SK-N-SH treated with all-trans-retinoic acid at 6 μM for 48 hours (cell line): ENCODE results near the gene NSD1.
"Not testable (repeated sequence)": the region's sequence is repeated elsewhere in the genome, so short reads cannot be mapped to it uniquely, and the experiment has no call there.

Experiments
- ARNTL ChIP-seq: fragments of 450-650 bp; formaldehyde crosslinking; IDR thresholded peaks from 2 replicates; pipeline ENCODE4 v1.5.0; 2020; ENCODE audit warnings: low read depth, mild to moderate bottlenecking, moderate library complexity, borderline replicate concordance
- CSDC2 ChIP-seq: fragments of 250-450 bp; sonication (Bioruptor Pico); IDR thresholded peaks from 2 replicates; pipeline ENCODE4 v1.5.0; 2020; ENCODE audit warnings: mild to moderate bottlenecking, moderate library complexity
- CSRNP3 ChIP-seq: fragments of 250-450 bp; sonication (Bioruptor Pico); IDR thresholded peaks from 2 replicates; pipeline ENCODE4 v1.5.1; 2021; ENCODE audit warnings: mild to moderate bottlenecking, moderate library complexity
- ESRRG ChIP-seq: fragments of 250-450 bp; sonication (Bioruptor Pico); IDR thresholded peaks from 2 replicates; pipeline ENCODE4 v1.6.1; 2021; ENCODE audit warnings: mild to moderate bottlenecking
- GLIS3 ChIP-seq: fragments of 250-450 bp; sonication (Bioruptor Pico); IDR thresholded peaks from 2 replicates; pipeline ENCODE4 v1.5.0; 2020; ENCODE audit warnings: mild to moderate bottlenecking, moderate library complexity
- PATZ1 ChIP-seq: fragments of 250-450 bp; sonication (Bioruptor Pico); IDR thresholded peaks from 2 replicates; pipeline ENCODE4 v1.8.0; 2020; ENCODE audit warnings: mild to moderate bottlenecking, moderate library complexity, borderline replicate concordance
- RARB ChIP-seq: fragments of 250-450 bp; sonication (Bioruptor Pico); IDR thresholded peaks from 2 replicates; pipeline ENCODE4 v1.8.0; 2021; ENCODE audit warnings: mild to moderate bottlenecking, moderate library complexity
- TOX ChIP-seq: fragments of 250-450 bp; sonication (Bioruptor Pico); IDR thresholded peaks from 2 replicates; pipeline ENCODE4 v1.8.0; 2021; ENCODE audit warnings: mild to moderate bottlenecking, moderate library complexity, borderline replicate concordance
- ZC3H10 ChIP-seq: fragments of 250-450 bp; sonication (Bioruptor Pico); IDR thresholded peaks from 2 replicates; pipeline ENCODE4 v1.5.1; 2021; ENCODE audit warnings: mild to moderate bottlenecking, moderate library complexity
- ZFP30 ChIP-seq: fragments of 450-650 bp; formaldehyde crosslinking; IDR thresholded peaks from 2 replicates; pipeline ENCODE4 v1.5.0; 2022; ENCODE audit warnings: mild to moderate bottlenecking, moderate library complexity
- ZNF565 ChIP-seq: fragments of 450-650 bp; formaldehyde crosslinking; conservative IDR thresholded peaks from 2 replicates; pipeline ENCODE4 v1.5.0; 2020; ENCODE audit warnings: low read depth, mild to moderate bottlenecking, moderate library complexity
- ZNF70 ChIP-seq: fragments of 450-650 bp; formaldehyde crosslinking; IDR thresholded peaks from 2 replicates; pipeline ENCODE4 v1.5.0; 2020; ENCODE audit warnings: mild to moderate bottlenecking, moderate library complexity
- TF ChIP-seq, protein P1 (sequence below): fragments of 250-450 bp; sonication (Bioruptor Pico); IDR thresholded peaks from 2 replicates; pipeline ENCODE4 v1.5.1; 2020; ENCODE audit warnings: low read depth, mild to moderate bottlenecking, moderate library complexity
- TF ChIP-seq, protein P2 (sequence below): fragments of 250-450 bp; sonication (Bioruptor Pico); IDR thresholded peaks from 2 replicates; pipeline ENCODE4 v1.5.0; 2020; ENCODE audit warnings: mild to moderate bottlenecking, moderate library complexity

- TF ChIP-seq, protein P1, sequence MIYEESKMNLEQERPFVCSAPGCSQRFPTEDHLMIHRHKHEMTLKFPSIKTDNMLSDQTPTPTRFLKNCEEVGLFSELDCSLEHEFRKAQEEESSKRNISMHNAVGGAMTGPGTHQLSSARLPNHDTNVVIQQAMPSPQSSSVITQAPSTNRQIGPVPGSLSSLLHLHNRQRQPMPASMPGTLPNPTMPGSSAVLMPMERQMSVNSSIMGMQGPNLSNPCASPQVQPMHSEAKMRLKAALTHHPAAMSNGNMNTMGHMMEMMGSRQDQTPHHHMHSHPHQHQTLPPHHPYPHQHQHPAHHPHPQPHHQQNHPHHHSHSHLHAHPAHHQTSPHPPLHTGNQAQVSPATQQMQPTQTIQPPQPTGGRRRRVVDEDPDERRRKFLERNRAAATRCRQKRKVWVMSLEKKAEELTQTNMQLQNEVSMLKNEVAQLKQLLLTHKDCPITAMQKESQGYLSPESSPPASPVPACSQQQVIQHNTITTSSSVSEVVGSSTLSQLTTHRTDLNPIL (CRISPR knock-in tag), result not testable (repeated sequence)
- TF ChIP-seq ARNTL (CRISPR knock-in tag); PATZ1 (CRISPR knock-in tag); ESRRG (CRISPR knock-in tag); ZFP30; ZNF70 (CRISPR knock-in tag); TOX (CRISPR knock-in tag); ZNF565 (CRISPR knock-in tag); RARB (CRISPR knock-in tag); GLIS3 (CRISPR knock-in tag); ZC3H10 (CRISPR knock-in tag); CSDC2 (CRISPR knock-in tag); CSRNP3 (CRISPR knock-in tag): not testable (repeated sequence)
- TF ChIP-seq, protein P2, sequence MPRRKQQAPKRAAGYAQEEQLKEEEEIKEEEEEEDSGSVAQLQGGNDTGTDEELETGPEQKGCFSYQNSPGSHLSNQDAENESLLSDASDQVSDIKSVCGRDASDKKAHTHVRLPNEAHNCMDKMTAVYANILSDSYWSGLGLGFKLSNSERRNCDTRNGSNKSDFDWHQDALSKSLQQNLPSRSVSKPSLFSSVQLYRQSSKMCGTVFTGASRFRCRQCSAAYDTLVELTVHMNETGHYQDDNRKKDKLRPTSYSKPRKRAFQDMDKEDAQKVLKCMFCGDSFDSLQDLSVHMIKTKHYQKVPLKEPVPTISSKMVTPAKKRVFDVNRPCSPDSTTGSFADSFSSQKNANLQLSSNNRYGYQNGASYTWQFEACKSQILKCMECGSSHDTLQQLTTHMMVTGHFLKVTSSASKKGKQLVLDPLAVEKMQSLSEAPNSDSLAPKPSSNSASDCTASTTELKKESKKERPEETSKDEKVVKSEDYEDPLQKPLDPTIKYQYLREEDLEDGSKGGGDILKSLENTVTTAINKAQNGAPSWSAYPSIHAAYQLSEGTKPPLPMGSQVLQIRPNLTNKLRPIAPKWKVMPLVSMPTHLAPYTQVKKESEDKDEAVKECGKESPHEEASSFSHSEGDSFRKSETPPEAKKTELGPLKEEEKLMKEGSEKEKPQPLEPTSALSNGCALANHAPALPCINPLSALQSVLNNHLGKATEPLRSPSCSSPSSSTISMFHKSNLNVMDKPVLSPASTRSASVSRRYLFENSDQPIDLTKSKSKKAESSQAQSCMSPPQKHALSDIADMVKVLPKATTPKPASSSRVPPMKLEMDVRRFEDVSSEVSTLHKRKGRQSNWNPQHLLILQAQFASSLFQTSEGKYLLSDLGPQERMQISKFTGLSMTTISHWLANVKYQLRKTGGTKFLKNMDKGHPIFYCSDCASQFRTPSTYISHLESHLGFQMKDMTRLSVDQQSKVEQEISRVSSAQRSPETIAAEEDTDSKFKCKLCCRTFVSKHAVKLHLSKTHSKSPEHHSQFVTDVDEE (CRISPR knock-in tag), result not testable (repeated sequence)
Observed at GRCh38 chr5:177150061-177150460, 16.5 kb downstream of the NSD1 start.
